A549 treated with GW870086 at 1 μM for 4 hours (cell line): Measurements from ENCODE around the gene MNT. TPM values are rescaled to one million over a fixed set of nuclear protein-coding genes. Genes with fewer than 3 reads are reported as not detected.

Experiments used
- total RNA-seq: library from RNA; stranded (reverse); fragments of 200-300 nt; extraction: Qiagen RNA extraction; gene quantifications from 5 replicates; pipeline ENCODE4 v1.2.3, GENCODE V29; 2022; ENCODE audit warnings: low read depth

MNT gene, protein sequence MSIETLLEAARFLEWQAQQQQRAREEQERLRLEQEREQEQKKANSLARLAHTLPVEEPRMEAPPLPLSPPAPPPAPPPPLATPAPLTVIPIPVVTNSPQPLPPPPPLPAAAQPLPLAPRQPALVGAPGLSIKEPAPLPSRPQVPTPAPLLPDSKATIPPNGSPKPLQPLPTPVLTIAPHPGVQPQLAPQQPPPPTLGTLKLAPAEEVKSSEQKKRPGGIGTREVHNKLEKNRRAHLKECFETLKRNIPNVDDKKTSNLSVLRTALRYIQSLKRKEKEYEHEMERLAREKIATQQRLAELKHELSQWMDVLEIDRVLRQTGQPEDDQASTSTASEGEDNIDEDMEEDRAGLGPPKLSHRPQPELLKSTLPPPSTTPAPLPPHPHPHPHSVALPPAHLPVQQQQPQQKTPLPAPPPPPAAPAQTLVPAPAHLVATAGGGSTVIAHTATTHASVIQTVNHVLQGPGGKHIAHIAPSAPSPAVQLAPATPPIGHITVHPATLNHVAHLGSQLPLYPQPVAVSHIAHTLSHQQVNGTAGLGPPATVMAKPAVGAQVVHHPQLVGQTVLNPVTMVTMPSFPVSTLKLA
- 13.1 to 15.9 TPM (median 15.0 TPM) in 5 replicates for total RNA-seq

GRCh38 chr17:2400877-2401425 is at the start of gene MNT:
TSS of gene MNT (minus strand) at chr17:2401060. CDS start at chr17:2400712, 348 bp downstream.

GRCh38 chr17:2336852-2337543 is 63.9 kb downstream of the MNT start, which contains the start of gene SGSM2:
TSS of gene SGSM2 (plus strand) at chr17:2337501. CDS start at chr17:2337689, 188 bp downstream.

GRCh38 chr17:2336215-2336851 is 64.5 kb downstream of the MNT start, which contains the start of gene TSR1:
TSS of gene TSR1 (minus strand) at chr17:2336457. CDS start at chr17:2336427, 30 bp downstream.

Other genes starting within 250 kb of the MNT start
- 20.5 to 23.9 TPM (median 22.2 TPM) in 5 replicates for gene SMG6, start 97.3 kb downstream of the MNT start, total RNA-seq
- gene SRR, start 97.1 kb downstream of the MNT start, total RNA-seq: 6.1 to 10.1 TPM (median 7.6 TPM) in 5 replicates
- 56.8 to 70.5 TPM (median 60.3 TPM) in 5 replicates for gene TSR1, start 64.6 kb downstream of the MNT start, total RNA-seq
- 30.6 to 43.8 TPM (median 40.6 TPM) in 5 replicates for gene SGSM2, start 63.6 kb downstream of the MNT start, total RNA-seq
- 26.9 to 35.9 TPM (median 34.2 TPM) in 5 replicates for gene METTL16, start 110.8 kb upstream of the MNT start, total RNA-seq
- 163 to 191 TPM (median 186 TPM) in 5 replicates for gene PAFAH1B1, start 192.6 kb upstream of the MNT start, total RNA-seq